Erythroblast (primary cell): ENCODE data around the gene CAMK2N1.

Experiments
- GATA1 ChIP-seq: IDR thresholded peaks from 2 replicates; pipeline ENCODE4 v1.6.1; 2011; ENCODE audit warnings: low read depth, mild to moderate bottlenecking, control low read depth, low read length, moderate library complexity
- POLR2A ChIP-seq: IDR thresholded peaks from 2 replicates; pipeline ENCODE4 v1.6.1; 2011; ENCODE audit warnings: mild to moderate bottlenecking, low read length

GRCh38 chr1:20493309-20493708 is 7.3 kb upstream of the CAMK2N1 start:
- no peak for TF ChIP-seq POLR2A
- TF ChIP-seq GATA1 = no peak
